ENCODE measurements around the gene PRL.

The PRL gene

GRCh38 chr6:22288721-22289120, 8.1 kb downstream of the PRL start:
- H3K79me2 ChIP-seq (ENCODE audit: insufficient read depth, low read length): no peaks in the 10 kb centered on the region
- H3K27ac ChIP-seq (ENCODE audit: low read length): no peak overlapping the region
- no peak for ATAC-seq (ENCODE audit: insufficient read depth, low read depth)
- no peaks in the 10 kb centered on the region for H3K27me3 ChIP-seq (ENCODE audit: insufficient read depth, low read length, poor library complexity)
- H2AFZ ChIP-seq (ENCODE audit: low read depth, low read length): no peak overlapping the region
- H3K9me3 ChIP-seq (ENCODE audit: insufficient read depth, low read length, severe bottlenecking): no peaks in the 10 kb centered on the region
- H3K9ac ChIP-seq (ENCODE audit: low read depth, low read length): no peak overlapping the region
- no peak for DNase-seq
- no peaks in the 10 kb centered on the region for H3K36me3 ChIP-seq (ENCODE audit: insufficient read depth, low read length)
- TF ChIP-seq CTCF (IDR thresholded peaks at IDR 0.05; ENCODE audit: borderline replicate concordance, extremely low read depth, low read length, poor library complexity, severe bottlenecking) (no peak), EZH2 (IDR thresholded peaks at IDR 0.05; ENCODE audit: borderline replicate concordance, low read depth, low read length, severe bottlenecking) (no peak)
- no peak overlapping the region for H3K4me3 ChIP-seq (ENCODE audit: low read depth in 1 of 2, low read length in 2 of 2)
- H3K4me2 ChIP-seq (ENCODE audit: insufficient read depth, low read length): no peak overlapping the region
- H3K4me1 ChIP-seq (ENCODE audit: insufficient read depth, low read length): no peaks in the 10 kb centered on the region
- no peaks in the 10 kb centered on the region for H4K20me1 ChIP-seq (ENCODE audit: insufficient read depth, low read length)

GRCh38 chr6:22284666-22285065, 12.2 kb downstream of the PRL start:
- H3K9ac ChIP-seq (ENCODE audit: low read depth, low read length): no peak overlapping the region
- H3K4me2 ChIP-seq (ENCODE audit: insufficient read depth, low read length): no peak overlapping the region
- H4K20me1 ChIP-seq (ENCODE audit: insufficient read depth, low read length): no peaks in the 10 kb centered on the region
- DNase-seq: no peak
- no peak overlapping the region for H3K27ac ChIP-seq (ENCODE audit: low read length)
- peaks cover 2% of the 10 kb centered on the region for H3K4me1 ChIP-seq (ENCODE audit: insufficient read depth, low read length)
- no peaks in the 10 kb centered on the region for H3K9me3 ChIP-seq (ENCODE audit: insufficient read depth, low read length, severe bottlenecking)
- no peaks in the 10 kb centered on the region for H3K27me3 ChIP-seq (ENCODE audit: insufficient read depth, low read length, poor library complexity)
- no peaks in the 10 kb centered on the region for H3K79me2 ChIP-seq (ENCODE audit: insufficient read depth, low read length)
- H3K4me3 ChIP-seq (ENCODE audit: low read depth in 1 of 2, low read length in 2 of 2): no peak overlapping the region
- H3K36me3 ChIP-seq (ENCODE audit: insufficient read depth, low read length): no peaks in the 10 kb centered on the region
- ATAC-seq (ENCODE audit: insufficient read depth, low read depth): no peak
- no peak overlapping the region for H2AFZ ChIP-seq (ENCODE audit: low read depth, low read length)
- TF ChIP-seq EZH2 (IDR thresholded peaks at IDR 0.05; ENCODE audit: borderline replicate concordance, low read depth, low read length, severe bottlenecking) (no peak), CTCF (IDR thresholded peaks at IDR 0.05; ENCODE audit: borderline replicate concordance, extremely low read depth, low read length, poor library complexity, severe bottlenecking) (no peak)

- TF ChIP-seq EZH2 (IDR thresholded peaks at IDR 0.05; ENCODE audit: borderline replicate concordance, low read depth, low read length, severe bottlenecking) (no peak), CTCF (IDR thresholded peaks at IDR 0.05; ENCODE audit: borderline replicate concordance, extremely low read depth, low read length, poor library complexity, severe bottlenecking) (no peak)
- ATAC-seq (ENCODE audit: insufficient read depth, low read depth): no peak
- Histone ChIP-seq H3K9ac (ENCODE audit: low read depth, low read length) (no peak overlapping the region), H3K4me2 (ENCODE audit: insufficient read depth, low read length) (no peak overlapping the region), H3K27ac (ENCODE audit: low read length) (no peak overlapping the region), H3K79me2 (ENCODE audit: insufficient read depth, low read length) (no peaks in the 10 kb centered on the region), H3K4me3 (ENCODE audit: low read depth in 1 of 2, low read length in 2 of 2) (no peak overlapping the region), H3K9me3 (ENCODE audit: insufficient read depth, low read length, severe bottlenecking) (no peaks in the 10 kb centered on the region), H3K36me3 (ENCODE audit: insufficient read depth, low read length) (no peaks in the 10 kb centered on the region), H4K20me1 (ENCODE audit: insufficient read depth, low read length) (no peaks in the 10 kb centered on the region), H3K27me3 (ENCODE audit: insufficient read depth, low read length, poor library complexity) (no peaks in the 10 kb centered on the region), H2AFZ (ENCODE audit: low read depth, low read length) (no peak overlapping the region), H3K4me1 (ENCODE audit: insufficient read depth, low read length) (peaks cover 5% of the 10 kb centered on the region)
- no peak for DNase-seq
Observed at GRCh38 chr6:22281341-22282085, 15.3 kb downstream of the PRL start.

Data from DND-41 (cell line).